ENCODE results near the gene DDX47. TPM values are rescaled to one million over a fixed set of nuclear protein-coding genes. Genes with fewer than 3 reads are reported as not detected.
A peak's percentile ranks its signal among the peaks of the same experiment; 100 is the strongest.
"Not testable (repeated sequence)": the region's sequence is repeated elsewhere in the genome, so short reads cannot be mapped to it uniquely, and the experiment has no call there.

Gene DDX47
- total and polyA plus RNA-seq, 2 donors (not counting 1 experiment from before 2014, with no cell fraction given) = 50.1 to 93.7 TPM

DNA sequence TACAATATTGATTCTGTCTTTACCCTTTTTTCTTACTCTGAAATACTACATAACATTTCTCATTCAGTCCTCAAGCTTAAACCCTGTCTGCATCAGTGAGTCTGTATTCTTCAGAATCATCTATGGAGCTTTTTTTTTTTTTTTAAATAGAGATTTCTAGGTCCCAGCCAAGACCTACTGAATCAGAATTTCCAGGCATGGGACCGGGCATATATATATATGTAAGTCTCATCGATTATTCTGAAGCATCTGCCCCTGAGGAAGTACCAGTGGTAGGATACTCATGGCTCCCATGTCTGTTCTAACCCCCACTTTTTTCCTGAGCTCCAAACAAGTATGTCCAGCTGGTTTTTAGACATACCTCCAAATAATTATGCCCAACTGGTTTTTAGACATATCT, 6.1 kb downstream of the DDX47 start:
- Histone ChIP-seq H3K4me3 (ENCODE audit: control extremely low read depth in 1 of 5, extremely low read depth in 1 of 5, insufficient read depth in 1 of 5, low read depth in 2 of 5, low read length in 4 of 5) (no peak overlapping the region), H3K4me1 (ENCODE audit: control insufficient read depth in 2 of 2, insufficient read depth in 2 of 2, low read length in 2 of 2) (peaks cover 9 to 11% of the 10 kb centered on the region in 2 donors), H3K9me3 (ENCODE audit: control extremely low read depth in 1 of 3, control insufficient read depth in 2 of 3, insufficient read depth in 1 of 3, low read length in 2 of 3) (no peaks in the 10 kb centered on the region), H3K27me3 (replicated peaks in 1 of 4; ENCODE audit: control extremely low read depth in 1 of 4, control insufficient read depth in 3 of 4, insufficient read depth in 4 of 4, low read length in 3 of 4) (no peaks in the 10 kb centered on the region), H2AFZ (ENCODE audit: insufficient read depth, low read depth, low read length, poor library complexity, severe bottlenecking) (no peak overlapping the region), H3K4me2 (replicated peaks; ENCODE audit: low read depth, low read length, poor library complexity, severe bottlenecking) (no peak overlapping the region), H3K9ac (ENCODE audit: low read length) (no peak overlapping the region), H3K27ac (ENCODE audit: low read length in 2 of 2) (no peak overlapping the region), H3K36me3 (replicated peaks in 1 of 2; ENCODE audit: control extremely low read depth in 1 of 2, control insufficient read depth in 1 of 2, extremely low read depth in 1 of 2, insufficient read depth in 2 of 2, low read length in 1 of 2) (peaks cover 13 to 72% of the 10 kb centered on the region in 2 experiments), H4K20me1 (ENCODE audit: control insufficient read depth, insufficient read depth, low read length, poor library complexity, severe bottlenecking) (peaks cover 34% of the 10 kb centered on the region), H3K79me2 (ENCODE audit: control insufficient read depth, insufficient read depth, low read length) (peaks cover 58% of the 10 kb centered on the region)
- Mint-ChIP-seq H3K4me3 (peak overlapping the region; percentile 51), H3K27ac (peak overlapping the region; percentile 34), H3K27me3 (no peaks in the 10 kb centered on the region), H3K4me1 (peaks cover 49% of the 10 kb centered on the region), H3K9me3 (ENCODE audit: insufficient read depth) (no peaks in the 10 kb centered on the region)
- no peak for TF ChIP-seq CTCF (IDR thresholded peaks at IDR 0.05)
- no peak for TF ChIP-seq EZH2 (IDR thresholded peaks at IDR 0.05; ENCODE audit: borderline replicate concordance, insufficient read depth, low read depth, low read length, poor library complexity, severe bottlenecking)
- ATAC-seq (ENCODE audit: low read depth) = no peak
- DNase-seq = no peak
- intact Hi-C loops (cut with micrococcal nuclease) = no loop called here
- ChIA-PET CTCF (interaction anchor here (0.7 to 1.2 kb wide), 3 partner anchors 31 to 281 kb away, joined by 3 to 8 read pairs (median 5); no protein-coding TSS in a partner anchor), POLR2A (interaction anchor here (0.6 kb wide), 1 partner anchor 1402 kb away, joined by 3 read pairs; no protein-coding TSS in a partner anchor)
- 80% methylated on average over 1 of the region's 2 CpGs for WGBS (ENCODE audit: insufficient coverage)

DNA sequence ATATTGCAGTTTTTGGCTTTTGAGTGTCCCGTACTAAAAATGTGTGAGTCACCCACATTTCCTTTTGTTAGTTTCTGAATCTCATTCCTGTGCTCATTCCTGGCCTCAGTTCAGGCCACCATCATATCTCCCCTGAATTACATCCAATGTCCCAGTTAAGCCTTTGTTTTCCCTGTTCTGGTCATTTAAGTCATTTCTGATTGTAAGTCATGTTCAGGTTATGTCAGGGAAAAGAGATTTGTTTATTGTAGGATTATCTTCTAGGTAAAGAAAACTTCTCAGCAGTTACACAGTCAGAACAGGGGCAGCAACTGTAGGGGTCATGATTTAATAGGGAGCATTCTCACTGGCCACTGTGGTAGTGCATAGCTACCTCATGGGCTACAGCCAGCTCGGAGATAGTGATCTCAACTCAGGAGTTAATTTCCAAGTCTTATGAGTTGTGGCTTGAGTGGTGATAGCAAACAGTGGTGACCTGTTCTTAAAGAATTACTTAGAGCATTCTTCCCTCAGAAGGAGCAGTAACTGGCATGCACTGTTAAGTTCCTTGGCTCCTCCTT, 6.7 kb downstream of the DDX47 start:
- WGBS (ENCODE audit: insufficient coverage) = 83% methylated on average over 1 of the region's 2 CpGs
- no peak for ATAC-seq (ENCODE audit: low read depth)
- Mint-ChIP-seq H3K27ac (no peak overlapping the region), H3K4me1 (peaks cover 44% of the 10 kb centered on the region), H3K4me3 (no peak overlapping the region), H3K27me3 (no peaks in the 10 kb centered on the region), H3K9me3 (ENCODE audit: insufficient read depth) (no peaks in the 10 kb centered on the region)
- Histone ChIP-seq H3K9me3 (ENCODE audit: control extremely low read depth in 1 of 3, control insufficient read depth in 2 of 3, insufficient read depth in 1 of 3, low read length in 2 of 3) (no peaks in the 10 kb centered on the region), H3K27me3 (replicated peaks in 1 of 4; ENCODE audit: control extremely low read depth in 1 of 4, control insufficient read depth in 3 of 4, insufficient read depth in 4 of 4, low read length in 3 of 4) (no peaks in the 10 kb centered on the region), H3K27ac (ENCODE audit: low read length in 2 of 2) (no peak overlapping the region), H3K9ac (ENCODE audit: low read length) (no peak overlapping the region), H3K4me2 (replicated peaks; ENCODE audit: low read depth, low read length, poor library complexity, severe bottlenecking) (no peak overlapping the region), H3K4me3 (ENCODE audit: control extremely low read depth in 1 of 5, extremely low read depth in 1 of 5, insufficient read depth in 1 of 5, low read depth in 2 of 5, low read length in 4 of 5) (no peak overlapping the region), H4K20me1 (ENCODE audit: control insufficient read depth, insufficient read depth, low read length, poor library complexity, severe bottlenecking) (peaks cover 34% of the 10 kb centered on the region), H3K36me3 (replicated peaks in 1 of 2; ENCODE audit: control extremely low read depth in 1 of 2, control insufficient read depth in 1 of 2, extremely low read depth in 1 of 2, insufficient read depth in 2 of 2, low read length in 1 of 2) (peaks cover 16 to 77% of the 10 kb centered on the region in 2 experiments), H3K4me1 (ENCODE audit: control insufficient read depth in 2 of 2, insufficient read depth in 2 of 2, low read length in 2 of 2) (peaks cover 5 to 6% of the 10 kb centered on the region in 2 donors), H3K79me2 (ENCODE audit: control insufficient read depth, insufficient read depth, low read length) (peaks cover 52% of the 10 kb centered on the region), H2AFZ (ENCODE audit: insufficient read depth, low read depth, low read length, poor library complexity, severe bottlenecking) (no peak overlapping the region)
- intact Hi-C loops (cut with micrococcal nuclease) = no loop called here
- DNase-seq = no peak
- CTCF ChIA-PET = interaction anchor here (0.9 to 1.2 kb wide), 2 partner anchors 31 to 83 kb away, joined by 3 to 8 read pairs; no protein-coding TSS in a partner anchor
- POLR2A ChIA-PET = no interaction called here
- no peak for TF ChIP-seq CTCF (IDR thresholded peaks at IDR 0.05)

GRCh38 chr12:12820376-12820775, 7.2 kb downstream of the DDX47 start:
- H2AFZ ChIP-seq (ENCODE audit: insufficient read depth, low read depth, low read length, poor library complexity, severe bottlenecking); H3K9me3 ChIP-seq (ENCODE audit: control extremely low read depth in 1 of 3, control insufficient read depth in 2 of 3, insufficient read depth in 1 of 3, low read length in 2 of 3); DNase-seq; CTCF ChIA-PET; intact Hi-C loops (cut with micrococcal nuclease); H3K27me3 Mint-ChIP-seq; H3K4me2 ChIP-seq (replicated peaks; ENCODE audit: low read depth, low read length, poor library complexity, severe bottlenecking); H3K9ac ChIP-seq (ENCODE audit: low read length); POLR2A ChIA-PET; H3K4me3 ChIP-seq (ENCODE audit: control extremely low read depth in 1 of 5, extremely low read depth in 1 of 5, insufficient read depth in 1 of 5, low read depth in 2 of 5, low read length in 4 of 5); H3K27ac ChIP-seq (ENCODE audit: low read length in 2 of 2); H3K4me1 ChIP-seq (ENCODE audit: control insufficient read depth in 2 of 2, insufficient read depth in 2 of 2, low read length in 2 of 2); H3K4me3 Mint-ChIP-seq; H3K9me3 Mint-ChIP-seq (ENCODE audit: insufficient read depth); H3K27ac Mint-ChIP-seq; H3K27me3 ChIP-seq (replicated peaks in 1 of 4; ENCODE audit: control extremely low read depth in 1 of 4, control insufficient read depth in 3 of 4, insufficient read depth in 4 of 4, low read length in 3 of 4); ATAC-seq (ENCODE audit: low read depth): not testable (repeated sequence)
- 97% methylated on average over 10 of the region's 11 CpGs for WGBS (ENCODE audit: insufficient coverage)
- H4K20me1 ChIP-seq (ENCODE audit: control insufficient read depth, insufficient read depth, low read length, poor library complexity, severe bottlenecking) = peaks cover 34% of the 10 kb centered on the region
- H3K4me1 Mint-ChIP-seq = peaks cover 42% of the 10 kb centered on the region
- H3K36me3 ChIP-seq (replicated peaks in 1 of 2; ENCODE audit: control extremely low read depth in 1 of 2, control insufficient read depth in 1 of 2, extremely low read depth in 1 of 2, insufficient read depth in 2 of 2, low read length in 1 of 2) = peaks cover 16 to 76% of the 10 kb centered on the region in 2 experiments
- H3K79me2 ChIP-seq (ENCODE audit: control insufficient read depth, insufficient read depth, low read length) = peaks cover 46% of the 10 kb centered on the region

All from B cell (primary cell).